K562 (cell line): Measurements from ENCODE around the gene AOC1. TPM values are rescaled to one million over a fixed set of nuclear protein-coding genes. Genes with fewer than 3 reads are reported as not detected.

Experiments
- ATF1 ChIP-seq, 2 experiments: fragments of 450-650 bp in 1 of 2; IDR thresholded peaks; 2 replicates each; pipeline ENCODE4 v1.6.1; 2016; ENCODE audit warnings: missing compliant biosample characterization in 1 of 2, missing genetic modification characterization in 1 of 2
- CBX5 ChIP-seq: IDR thresholded peaks from 2 replicates; pipeline ENCODE4 v1.6.1; 2014; ENCODE audit warnings: low read depth, borderline replicate concordance
- CHCHD3 ChIP-seq: fragments of 250-450 bp; sonication (Bioruptor Pico); IDR thresholded peaks from 2 replicates; pipeline ENCODE4 v2.1.2; 2022; ENCODE audit warnings: mild to moderate bottlenecking
- ETS2 ChIP-seq: IDR thresholded peaks from 2 replicates; pipeline ENCODE4 v1.6.1; 2016; ENCODE audit warnings: borderline replicate concordance, missing genetic modification characterization, mild to moderate bottlenecking, moderate library complexity, missing compliant biosample characterization; ENCODE audit not compliant: poor library complexity, severe bottlenecking
- LCOR ChIP-seq: sonication (generic); formaldehyde crosslinking; IDR thresholded peaks from 2 replicates; pipeline ENCODE4 v1.8.0; 2022; ENCODE audit warnings: mild to moderate bottlenecking, missing genetic modification reagents
- NFYB ChIP-seq: IDR thresholded peaks from 2 replicates; pipeline ENCODE4 v1.6.1; 2011; ENCODE audit warnings: mild to moderate bottlenecking, moderate library complexity; ENCODE audit not compliant: insufficient read length; ENCODE audit errors: extremely low read depth
- RAD21 ChIP-seq, 2 experiments: fragments of 250-450 bp in 1 of 2; fragments of 450-650 bp in 1 of 2; sonication (Bioruptor Pico) in 1 of 2; formaldehyde crosslinking in 1 of 2; IDR thresholded peaks in 1 of 2; conservative IDR thresholded peaks in 1 of 2; 2 replicates each; pipeline versions ENCODE4 v1.4.0 to v1.8.0; 2020 to 2022; ENCODE audit warnings: mild to moderate bottlenecking in 2 of 2, moderate library complexity in 1 of 2
- STAG1 ChIP-seq: sonication (generic); formaldehyde crosslinking; IDR thresholded peaks from 2 replicates; pipeline ENCODE4 v1.5.0; 2020; ENCODE audit warnings: missing genetic modification reagents, borderline replicate concordance
- TFAP4 ChIP-seq: sonication (generic); formaldehyde crosslinking; IDR thresholded peaks from 2 replicates; pipeline ENCODE4 v1.8.0; 2022; ENCODE audit warnings: missing genetic modification reagents, mild to moderate bottlenecking, moderate library complexity, borderline replicate concordance
- ZBED1 ChIP-seq: IDR thresholded peaks from 2 replicates; pipeline ENCODE4 v1.6.1; 2014
- ZNF57 ChIP-seq: fragments of 450-650 bp; formaldehyde crosslinking; IDR thresholded peaks from 2 replicates; pipeline ENCODE4 v1.4.0; 2020; ENCODE audit warnings: mild to moderate bottlenecking, moderate library complexity
- ZNF778 ChIP-seq: fragments of 450-650 bp; formaldehyde crosslinking; IDR thresholded peaks from 2 replicates; pipeline ENCODE4 v1.4.0; 2020; ENCODE audit warnings: mild to moderate bottlenecking, moderate library complexity
- polyA plus RNA-seq, 8 experiments: library from polyadenylated mRNA; depleted of rRNA in 4 of 8; stranded (reverse) in 5 of 8; unstranded in 3 of 8; fragments of >200 nt; fragmentation: Nextera tagmentation in 2 of 8; fragmentation: Illumina TruSeq in 1 of 8; extraction: Ambion mirVana in 2 of 8; extraction: Trizol in 1 of 8; gene quantifications; 2 replicates each; pipeline versions ENCODE4 v1.2.1 to v1.2.3, GENCODE V29; 2011 to 2014; ENCODE audit warnings: inconsistent platforms in 1 of 8, missing spikeins in 1 of 8
- total RNA-seq, 7 experiments: library from RNA; depleted of rRNA in 6 of 7; stranded (reverse); fragments of >200 nt in 6 of 7; fragmentation: Illumina TruSeq in 2 of 7; extraction: Trizol in 2 of 7; gene quantifications; 2 replicates each; pipeline versions ENCODE4 v1.2.1 to v1.2.3, GENCODE V29; 2011 to 2021; ENCODE audit warnings: low replicate concordance in 1 of 7
- TF ChIP-seq, protein P1 (sequence below): fragments of 450-650 bp; IDR thresholded peaks from 2 replicates; pipeline ENCODE4 v1.6.1; 2017; ENCODE audit warnings: antibody characterized with exemption, mild to moderate bottlenecking
- TF ChIP-seq, protein P2 (sequence below): sonication (generic); formaldehyde crosslinking; IDR thresholded peaks from 2 replicates; pipeline ENCODE4 v1.8.1; 2023; ENCODE audit warnings: mild to moderate bottlenecking, missing genetic modification reagents, moderate library complexity

Gene AOC1
- total and polyA plus RNA-seq, 9 of the 15 experiments (the other 6 are each of a cell fraction or from before 2014, with no cell fraction given), result not detected

DNA sequence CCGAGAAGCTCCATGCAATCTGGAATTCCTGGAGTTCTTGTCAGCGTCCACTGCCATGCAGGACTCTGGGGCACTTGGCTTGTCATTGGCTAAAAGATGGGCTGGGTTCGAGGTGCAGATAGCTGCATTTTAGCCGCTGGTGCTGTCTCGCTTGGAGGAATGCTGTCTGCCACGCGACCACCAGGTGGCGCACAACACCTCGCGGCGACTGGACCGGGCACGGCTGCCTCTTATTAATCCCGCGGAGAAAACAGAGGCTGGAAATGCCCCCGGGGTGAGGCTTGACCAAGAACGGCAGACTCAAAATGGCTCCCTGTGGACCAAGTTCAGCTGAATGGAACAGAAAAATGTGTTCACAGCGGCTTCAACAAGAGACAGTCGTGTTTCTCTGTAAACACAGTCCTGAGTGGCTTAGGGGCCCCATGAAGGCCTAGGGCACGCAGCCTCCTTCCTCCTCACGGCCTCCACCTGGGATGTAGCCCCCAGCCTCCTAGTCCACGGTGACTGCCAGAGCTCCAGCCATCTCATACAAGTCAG, 46.2 kb downstream of the AOC1 start (continued):
- TF ChIP-seq, protein P1, sequence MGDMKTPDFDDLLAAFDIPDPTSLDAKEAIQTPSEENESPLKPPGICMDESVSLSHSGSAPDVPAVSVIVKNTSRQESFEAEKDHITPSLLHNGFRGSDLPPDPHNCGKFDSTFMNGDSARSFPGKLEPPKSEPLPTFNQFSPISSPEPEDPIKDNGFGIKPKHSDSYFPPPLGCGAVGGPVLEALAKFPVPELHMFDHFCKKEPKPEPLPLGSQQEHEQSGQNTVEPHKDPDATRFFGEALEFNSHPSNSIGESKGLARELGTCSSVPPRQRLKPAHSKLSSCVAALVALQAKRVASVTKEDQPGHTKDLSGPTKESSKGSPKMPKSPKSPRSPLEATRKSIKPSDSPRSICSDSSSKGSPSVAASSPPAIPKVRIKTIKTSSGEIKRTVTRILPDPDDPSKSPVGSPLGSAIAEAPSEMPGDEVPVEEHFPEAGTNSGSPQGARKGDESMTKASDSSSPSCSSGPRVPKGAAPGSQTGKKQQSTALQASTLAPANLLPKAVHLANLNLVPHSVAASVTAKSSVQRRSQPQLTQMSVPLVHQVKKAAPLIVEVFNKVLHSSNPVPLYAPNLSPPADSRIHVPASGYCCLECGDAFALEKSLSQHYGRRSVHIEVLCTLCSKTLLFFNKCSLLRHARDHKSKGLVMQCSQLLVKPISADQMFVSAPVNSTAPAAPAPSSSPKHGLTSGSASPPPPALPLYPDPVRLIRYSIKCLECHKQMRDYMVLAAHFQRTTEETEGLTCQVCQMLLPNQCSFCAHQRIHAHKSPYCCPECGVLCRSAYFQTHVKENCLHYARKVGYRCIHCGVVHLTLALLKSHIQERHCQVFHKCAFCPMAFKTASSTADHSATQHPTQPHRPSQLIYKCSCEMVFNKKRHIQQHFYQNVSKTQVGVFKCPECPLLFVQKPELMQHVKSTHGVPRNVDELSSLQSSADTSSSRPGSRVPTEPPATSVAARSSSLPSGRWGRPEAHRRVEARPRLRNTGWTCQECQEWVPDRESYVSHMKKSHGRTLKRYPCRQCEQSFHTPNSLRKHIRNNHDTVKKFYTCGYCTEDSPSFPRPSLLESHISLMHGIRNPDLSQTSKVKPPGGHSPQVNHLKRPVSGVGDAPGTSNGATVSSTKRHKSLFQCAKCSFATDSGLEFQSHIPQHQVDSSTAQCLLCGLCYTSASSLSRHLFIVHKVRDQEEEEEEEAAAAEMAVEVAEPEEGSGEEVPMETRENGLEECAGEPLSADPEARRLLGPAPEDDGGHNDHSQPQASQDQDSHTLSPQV, result peak; percentile 77; the same call in 1 of the 2 replicates
- no peak for TF ChIP-seq ETS2 (tag)
- TF ChIP-seq ATF1 (CRISPR knock-in tag; IDR thresholded peaks at IDR 0.05), result no peak
- TF ChIP-seq ATF1 (tag; IDR thresholded peaks at IDR 0.05), result no peak
- TF ChIP-seq ZNF778 (CRISPR knock-in tag), result no peak
- TF ChIP-seq CBX5, result peak; percentile 63; the same call in 1 of the 2 replicates
- TF ChIP-seq, protein P2, sequence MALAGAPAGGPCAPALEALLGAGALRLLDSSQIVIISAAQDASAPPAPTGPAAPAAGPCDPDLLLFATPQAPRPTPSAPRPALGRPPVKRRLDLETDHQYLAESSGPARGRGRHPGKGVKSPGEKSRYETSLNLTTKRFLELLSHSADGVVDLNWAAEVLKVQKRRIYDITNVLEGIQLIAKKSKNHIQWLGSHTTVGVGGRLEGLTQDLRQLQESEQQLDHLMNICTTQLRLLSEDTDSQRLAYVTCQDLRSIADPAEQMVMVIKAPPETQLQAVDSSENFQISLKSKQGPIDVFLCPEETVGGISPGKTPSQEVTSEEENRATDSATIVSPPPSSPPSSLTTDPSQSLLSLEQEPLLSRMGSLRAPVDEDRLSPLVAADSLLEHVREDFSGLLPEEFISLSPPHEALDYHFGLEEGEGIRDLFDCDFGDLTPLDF (CRISPR knock-in tag), result 0 out of 2 replicates have a peak, but pooled peaks have one; percentile 29
- peak; percentile 99 for TF ChIP-seq RAD21 (CRISPR knock-in tag; conservative IDR thresholded peaks at IDR 0.05 in 1 of 2, IDR thresholded peaks at IDR 0.05 in 1 of 2)
- 0 out of 2 replicates have a peak, but pooled peaks have one; percentile 44 for TF ChIP-seq LCOR
- TF ChIP-seq ZBED1, result no peak
- TF ChIP-seq CHCHD3 (CRISPR knock-in tag), result no peak
- no peak for TF ChIP-seq NFYB
- TF ChIP-seq ZNF57 (CRISPR knock-in tag), result no peak
- TF ChIP-seq STAG1 (CRISPR knock-in tag), result peak; percentile 77; the same call in 1 of the 2 replicates
- peak; percentile 76; the same call in 1 of the 2 replicates for TF ChIP-seq TFAP4
